ENCODE results near the gene FYB2.

The FYB2 gene

GRCh38 chr1:56831871-56832693 lies 12.9 kb upstream of the FYB2 start:
- peak; percentile 71 to 77 for DNase-seq

DNA sequence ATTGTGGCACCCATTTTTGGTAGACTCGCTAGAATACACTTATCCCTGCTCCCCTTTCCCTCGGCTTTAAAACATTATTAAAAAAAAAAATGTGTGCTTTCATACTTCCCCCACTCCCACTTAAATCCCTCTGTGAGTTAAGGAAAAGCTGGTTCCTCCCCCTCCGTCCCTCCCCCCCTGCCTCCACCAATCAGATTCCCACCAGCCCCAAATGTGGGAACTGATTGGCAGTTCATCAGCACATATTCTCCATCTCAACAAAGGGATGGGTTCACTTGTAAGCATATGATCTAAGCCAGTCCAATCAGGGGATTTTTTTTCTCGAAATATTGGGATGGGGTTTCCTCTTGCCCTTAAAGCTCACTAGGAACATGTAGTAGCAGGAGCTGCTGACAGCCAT lies 10.8 kb upstream of the FYB2 start:
- no peak for DNase-seq

GRCh38 chr1:56827711-56828110 lies 8.5 kb upstream of the FYB2 start:
- no peak for DNase-seq

- DNase-seq = no peak
Observed at GRCh38 chr1:56825436-56825835, 6.2 kb upstream of the FYB2 start.

- DNase-seq = no peak
Observed at GRCh38 chr1:56824938-56825337, 5.7 kb upstream of the FYB2 start.

DNA sequence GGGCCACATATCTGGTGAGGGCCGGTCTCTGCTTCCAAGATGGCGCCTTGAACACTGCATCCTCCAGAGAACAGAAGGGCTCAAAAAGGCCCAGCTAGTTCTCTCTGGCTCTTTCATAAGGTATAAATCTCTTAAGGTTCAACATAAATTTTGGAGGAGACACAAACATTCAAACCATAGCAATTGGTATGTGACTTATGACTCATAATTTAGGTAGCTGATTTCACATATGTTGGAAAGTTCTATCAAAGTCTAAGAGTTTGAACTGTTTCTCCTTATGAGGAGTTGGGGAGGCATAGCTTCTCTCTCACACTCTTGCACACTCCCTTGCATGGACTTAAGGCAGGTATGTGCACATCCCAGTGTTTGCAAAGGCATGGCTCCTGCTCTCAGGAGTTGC lies 5.1 kb upstream of the FYB2 start:
- DNase-seq = no peak

- DNase-seq = no peak
Observed at GRCh38 chr1:56821462-56821797, 2.2 kb upstream of the FYB2 start.

- DNase-seq = peak; percentile 83 to 86
Observed at GRCh38 chr1:56820755-56821461, 1.7 kb upstream of the FYB2 start.

DNA sequence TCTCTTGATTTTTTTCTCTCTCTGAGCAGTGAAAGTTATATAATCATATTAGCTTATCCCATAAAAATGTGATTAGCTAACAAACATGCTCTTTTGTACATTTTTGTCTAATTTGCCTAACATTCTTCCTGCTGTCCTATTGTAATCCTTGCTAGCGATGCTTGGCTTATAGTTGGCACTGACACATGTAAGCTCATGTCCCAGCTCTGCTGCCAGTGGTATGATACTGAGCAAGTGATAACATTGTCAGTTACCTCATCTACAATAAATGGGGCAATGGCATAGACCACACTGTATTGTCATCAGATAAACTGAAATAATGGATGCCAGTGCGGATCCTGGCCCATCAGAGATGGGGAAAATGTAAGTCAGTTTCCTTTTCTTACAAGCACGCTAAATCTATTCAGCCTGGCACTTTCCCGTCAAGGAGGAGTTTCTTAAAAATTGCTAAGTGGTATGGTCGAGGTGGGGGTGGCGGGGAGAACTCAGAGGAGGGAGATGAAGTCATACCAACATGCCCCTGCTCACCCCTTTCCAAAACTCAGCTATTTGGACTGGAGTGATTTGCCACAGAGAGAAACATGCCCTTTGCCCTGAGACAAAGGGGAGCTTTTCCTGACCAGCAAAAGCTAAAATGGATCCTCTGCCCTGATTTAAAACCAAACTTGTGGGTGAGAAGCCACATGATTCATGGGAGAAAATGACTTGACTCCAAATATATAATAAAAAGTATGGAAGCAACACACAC lies 1.3 kb downstream of the FYB2 start:
- DNase-seq = no peak

GRCh38 chr1:56816909-56817308 lies 2.3 kb downstream of the FYB2 start:
- DNase-seq = no peak

DNA sequence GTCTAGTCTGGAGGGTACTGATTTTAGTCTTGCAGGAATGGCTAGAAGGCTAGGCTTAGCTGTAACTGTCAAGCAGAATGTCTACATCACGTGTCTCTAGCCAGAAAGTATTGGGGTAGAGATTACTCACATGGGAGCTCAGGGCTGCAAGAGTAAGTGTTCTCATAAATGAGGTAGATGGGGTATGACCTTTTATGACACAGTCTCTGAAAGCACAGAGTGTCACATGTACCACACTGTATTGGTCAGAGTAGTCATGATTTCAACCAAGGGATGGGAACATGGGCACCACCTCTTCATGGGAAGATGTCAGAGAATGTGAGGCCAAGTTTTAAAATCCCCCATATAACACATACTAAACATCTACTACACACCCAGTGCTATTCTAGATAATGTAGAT lies 2.9 kb downstream of the FYB2 start:
- DNase-seq = no peak

DNA sequence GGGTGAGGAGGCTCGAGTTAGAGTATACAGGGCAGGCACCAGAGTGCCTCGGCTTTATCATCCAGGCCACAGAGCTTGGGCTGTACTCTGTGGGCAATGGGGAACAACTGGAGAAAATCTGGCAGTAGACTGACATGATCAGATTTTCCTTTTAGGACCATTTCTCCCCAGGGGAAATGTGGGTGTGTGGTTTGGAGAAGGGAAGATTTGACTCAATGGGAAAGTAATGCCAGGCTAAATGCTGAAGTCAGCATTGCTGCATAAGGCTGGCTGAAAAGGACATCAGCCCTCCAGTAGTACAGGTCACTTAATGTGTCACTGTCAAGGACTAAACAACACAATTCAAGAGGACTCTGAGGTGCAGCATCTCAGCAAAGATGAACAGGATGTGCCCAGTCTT lies 5.0 kb downstream of the FYB2 start:
- no peak for DNase-seq

DNA sequence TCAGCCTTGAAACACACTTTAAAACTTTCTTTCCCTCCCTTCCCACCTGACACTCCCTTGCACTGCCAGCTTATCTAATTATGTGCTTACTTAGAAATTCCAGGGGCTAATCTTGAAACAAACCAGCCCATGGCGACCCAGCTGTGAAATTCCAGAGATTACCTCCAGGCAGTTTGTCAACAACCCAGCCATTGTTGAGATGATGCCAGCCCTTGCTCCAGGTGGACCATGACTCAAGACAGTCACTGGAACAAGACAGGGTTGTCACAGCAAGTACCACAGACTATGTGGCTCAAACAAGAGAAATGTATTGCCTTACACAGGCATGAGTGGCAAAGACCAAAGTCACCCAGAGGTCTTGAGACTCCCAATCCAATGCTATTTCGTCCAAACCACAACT lies 7.9 kb downstream of the FYB2 start:
- DNase-seq = no peak

DNA sequence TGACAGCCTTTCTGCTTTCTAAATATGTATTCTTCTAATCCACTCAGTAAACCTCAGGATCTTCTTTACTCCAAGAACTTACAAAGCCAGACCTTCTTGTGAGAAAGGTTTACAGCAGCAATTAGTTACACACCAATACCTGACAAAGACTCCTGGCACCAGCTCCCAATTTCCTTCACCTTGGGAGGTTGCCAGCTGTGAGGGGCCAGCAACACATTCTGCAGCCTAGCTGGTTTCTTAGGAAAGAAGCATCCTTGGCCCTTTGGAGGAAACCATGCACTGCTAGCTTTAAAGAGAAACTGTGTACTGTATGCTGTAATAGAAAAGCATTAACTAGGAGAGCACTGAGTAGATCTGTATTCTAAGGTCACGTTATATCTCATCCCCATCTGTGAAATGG lies 10.8 kb downstream of the FYB2 start:
- no peak for DNase-seq

GRCh38 chr1:56806804-56807203 lies 12.4 kb downstream of the FYB2 start:
- DNase-seq = no peak

GRCh38 chr1:56803561-56804156 lies 15.5 kb downstream of the FYB2 start:
- peak; percentile 19 to 25 for DNase-seq

DNA sequence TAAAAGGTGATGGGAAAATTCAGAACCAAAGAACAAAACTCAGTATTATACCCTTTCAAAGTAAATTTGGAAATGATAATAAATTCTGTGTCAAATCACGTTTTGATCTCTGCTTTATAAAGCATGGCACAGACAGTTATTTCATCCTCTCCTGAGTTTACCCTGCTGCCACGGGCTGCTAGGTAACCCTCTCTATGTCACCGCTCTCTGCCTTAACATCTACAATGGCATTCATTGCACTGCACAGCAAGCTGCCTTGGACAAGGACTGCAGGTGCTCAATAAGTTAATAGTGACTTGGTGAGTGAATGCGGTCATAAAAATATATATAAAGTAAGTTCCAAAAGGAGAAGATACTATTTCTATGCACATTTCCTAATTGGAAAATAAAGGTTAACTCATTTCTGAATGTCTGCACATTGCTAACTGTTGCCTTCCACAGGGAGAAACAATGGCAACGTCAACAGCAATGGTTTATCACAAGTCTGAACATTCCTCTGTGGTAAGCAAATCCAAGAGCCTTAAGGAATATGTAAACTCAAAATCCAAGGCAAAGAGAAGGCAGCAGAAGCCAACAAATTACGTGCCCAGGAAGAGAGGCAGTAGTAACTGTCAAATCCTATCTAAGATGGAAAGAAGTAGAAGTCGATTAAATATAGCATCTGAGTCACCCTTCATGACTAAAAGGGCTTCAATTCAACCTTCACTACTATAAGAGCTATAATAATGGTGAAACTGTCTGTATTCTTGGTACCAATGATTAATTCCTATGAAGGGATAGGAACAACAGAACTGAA lies 19.4 kb downstream of the FYB2 start:
- no peak for DNase-seq

- no peak for DNase-seq
Observed at GRCh38 chr1:56798053-56798471, 21.1 kb downstream of the FYB2 start.

DNA sequence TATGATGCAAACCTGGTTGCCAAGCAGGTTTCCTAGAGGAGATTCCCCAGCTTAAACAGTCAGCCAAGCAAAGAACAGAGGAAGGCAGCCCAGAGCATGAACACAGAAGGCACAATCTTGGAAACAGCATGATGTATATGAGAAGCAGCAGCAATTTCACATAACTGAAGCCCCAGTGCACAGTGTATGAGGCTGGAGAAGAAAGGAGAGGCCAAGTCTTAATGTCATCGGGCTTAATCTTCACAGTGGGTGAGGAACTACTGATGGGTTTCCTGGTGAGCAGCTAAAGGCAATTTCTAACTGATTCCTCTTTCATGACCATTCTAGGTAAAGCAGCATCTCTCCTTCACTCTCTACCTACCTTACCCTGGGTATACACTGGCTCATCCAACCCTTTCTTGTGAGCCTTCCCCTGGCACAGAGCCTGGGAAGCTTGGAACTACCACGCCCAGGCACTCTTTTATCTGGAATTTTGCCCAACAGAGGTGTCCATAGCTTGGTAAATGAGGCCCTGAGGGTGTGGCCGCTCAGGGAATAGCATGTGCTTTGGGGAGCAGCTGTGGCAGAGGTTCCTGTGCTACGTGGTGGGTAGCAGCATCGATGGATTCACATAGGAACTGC lies 22.0 kb downstream of the FYB2 start:
- DNase-seq = no peak

GRCh38 chr1:56795870-56796269 lies 23.3 kb downstream of the FYB2 start:
- DNase-seq = no peak

DNA sequence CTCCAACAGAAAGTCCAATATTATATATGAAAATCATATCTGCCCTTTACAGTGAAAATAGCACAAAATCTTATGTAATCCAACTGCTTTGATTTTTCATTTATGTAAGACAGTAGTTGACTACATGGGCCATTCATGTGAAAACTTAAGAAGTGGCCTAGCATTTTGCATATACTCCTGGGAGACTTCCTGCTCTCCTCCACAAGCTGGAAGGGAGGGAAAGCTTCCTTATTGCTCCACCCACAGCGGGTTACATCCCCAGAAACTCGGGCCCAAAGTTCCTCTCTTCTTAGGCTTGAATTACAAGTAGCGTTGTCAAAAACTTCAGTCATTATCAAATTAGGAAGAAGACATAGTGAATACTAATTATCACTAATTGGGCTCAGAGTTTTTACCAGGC lies 29.2 kb downstream of the FYB2 start:
- DNase-seq = no peak

DNA sequence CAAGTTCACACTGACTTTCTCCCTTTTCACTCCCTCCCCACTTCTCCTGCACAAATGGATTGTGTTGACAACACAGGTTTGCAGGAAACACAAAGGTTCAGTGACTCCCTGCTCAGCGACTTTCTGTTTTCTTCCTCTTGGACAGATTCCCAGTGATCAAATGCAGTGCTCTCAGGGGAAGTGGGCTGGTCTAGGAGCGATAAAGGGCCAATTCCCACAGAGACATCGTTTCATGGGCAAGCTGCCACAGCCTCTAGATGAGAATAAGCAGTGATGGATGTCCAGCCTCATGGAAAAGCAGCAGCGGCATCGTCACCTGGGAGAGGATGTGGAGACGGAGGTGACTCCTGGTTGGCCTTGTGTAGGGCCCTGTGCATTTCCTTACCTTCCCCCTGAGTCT lies 30.6 kb downstream of the FYB2 start:
- no peak for DNase-seq

All from activated T-cell treated with anti-CD3 and anti-CD28 coated beads, Interleukin-2, amount 50 U/mL, for 48 hours (primary cell).